ENCODE measurements around the gene AQP12A. TPM values are rescaled to one million over a fixed set of nuclear protein-coding genes. Genes with fewer than 3 reads are reported as not detected.

The AQP12A gene
- total and polyA plus RNA-seq, 10 of the 15 experiments (the other 5 are each of a cell fraction or from before 2014, with no cell fraction given), result not detected

DNA sequence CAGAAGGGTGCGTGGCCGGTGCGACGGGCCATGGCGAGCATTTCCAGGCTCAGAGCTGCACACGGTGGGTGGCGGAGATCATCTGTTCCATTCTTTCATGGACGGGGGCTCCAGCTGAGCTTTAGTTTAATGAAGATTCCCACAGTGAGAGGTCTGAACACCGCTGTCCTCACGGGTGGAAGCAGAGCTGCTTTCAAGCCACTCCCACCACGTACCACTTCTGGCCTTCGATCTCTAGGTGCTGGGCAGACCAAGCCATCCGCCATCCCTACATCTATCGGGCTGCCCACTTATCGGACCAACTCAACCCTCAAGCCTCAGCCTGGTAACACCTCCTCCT, 47.9 kb upstream of the AQP12A start:
- 71% methylated on average over 15 of the region's 15 CpGs for WGBS (ENCODE audit: insufficient coverage, insufficient replicate concordance, low lambda C conversion rate, missing lambda C conversion rate)
- Histone ChIP-seq H3K79me2 (ENCODE audit: control insufficient read depth, insufficient read depth, low read length) (no peaks in the 10 kb centered on the region), H3K27ac (ENCODE audit: control insufficient read depth, insufficient read depth) (no peak overlapping the region), H3K9ac (ENCODE audit: control insufficient read depth, insufficient read depth, low read length) (no peak overlapping the region), H4K20me1 (ENCODE audit: control insufficient read depth, insufficient read depth) (no peaks in the 10 kb centered on the region), H2AFZ (ENCODE audit: control insufficient read depth, low read depth, low read length) (no peak overlapping the region), H3K9me3 (replicated peaks; ENCODE audit: control insufficient read depth, insufficient read depth, low read length) (no peaks in the 10 kb centered on the region; the same call in 2 of the 3 replicates), H3K4me3 (no peak overlapping the region), H3K4me2 (ENCODE audit: control insufficient read depth, insufficient read depth) (no peak overlapping the region), H3K4me1 (ENCODE audit: control insufficient read depth, insufficient read depth, low read length) (no peaks in the 10 kb centered on the region), H3K36me3 (ENCODE audit: control insufficient read depth in 2 of 2, insufficient read depth in 2 of 2, low read length in 1 of 2) (no peaks in the 10 kb centered on the region), H3K27me3 (replicated peaks in 1 of 2; ENCODE audit: control insufficient read depth in 2 of 2, insufficient read depth in 2 of 2, low read length in 1 of 2) (no peaks in the 10 kb centered on the region; a peak in 1 of 4 replicates)
- no peak for FAIRE-seq
- POLR2A ChIA-PET, result no interaction called here
- no peak for TF ChIP-seq KLF5 (IDR thresholded peaks at IDR 0.05; ENCODE audit: partially characterized antibody)
- TF ChIP-seq ZBTB11 (CRISPR knock-in tag; IDR thresholded peaks at IDR 0.05), result no peak
- SMC1A ChIA-PET (ENCODE audit: uncharacterized antibody, unreplicated experiment), result no interaction called here
- RAD21 ChIA-PET (ENCODE audit: unreplicated experiment), result interaction anchor here (1.2 kb wide), 1 partner anchor 130 kb away, joined by 3 read pairs; no protein-coding TSS in a partner anchor
- CTCF ChIA-PET, result no interaction called here
- BruUV-seq (replicated peaks), result no TSS peak
- in situ Hi-C loops (cut with MboI) (no loop called here), intact Hi-C loops (cut with micrococcal nuclease; ENCODE audit: unreplicated experiment) (no loop called here)
- DNase-seq (ENCODE audit: low read depth, low spot score), result no peak
- ATAC-seq, result no peak

GRCh38 chr2:240644171-240644651, 47.5 kb upstream of the AQP12A start:
- FAIRE-seq, result no peak
- TF ChIP-seq KAT2A (conservative IDR thresholded peaks at IDR 0.05; ENCODE audit: control insufficient read depth, low read depth, low read length), result no peak
- no peak for TF ChIP-seq POU2F2 (IDR thresholded peaks at IDR 0.05; ENCODE audit: borderline replicate concordance, low read depth, low read length)
- TF ChIP-seq, protein P1, sequence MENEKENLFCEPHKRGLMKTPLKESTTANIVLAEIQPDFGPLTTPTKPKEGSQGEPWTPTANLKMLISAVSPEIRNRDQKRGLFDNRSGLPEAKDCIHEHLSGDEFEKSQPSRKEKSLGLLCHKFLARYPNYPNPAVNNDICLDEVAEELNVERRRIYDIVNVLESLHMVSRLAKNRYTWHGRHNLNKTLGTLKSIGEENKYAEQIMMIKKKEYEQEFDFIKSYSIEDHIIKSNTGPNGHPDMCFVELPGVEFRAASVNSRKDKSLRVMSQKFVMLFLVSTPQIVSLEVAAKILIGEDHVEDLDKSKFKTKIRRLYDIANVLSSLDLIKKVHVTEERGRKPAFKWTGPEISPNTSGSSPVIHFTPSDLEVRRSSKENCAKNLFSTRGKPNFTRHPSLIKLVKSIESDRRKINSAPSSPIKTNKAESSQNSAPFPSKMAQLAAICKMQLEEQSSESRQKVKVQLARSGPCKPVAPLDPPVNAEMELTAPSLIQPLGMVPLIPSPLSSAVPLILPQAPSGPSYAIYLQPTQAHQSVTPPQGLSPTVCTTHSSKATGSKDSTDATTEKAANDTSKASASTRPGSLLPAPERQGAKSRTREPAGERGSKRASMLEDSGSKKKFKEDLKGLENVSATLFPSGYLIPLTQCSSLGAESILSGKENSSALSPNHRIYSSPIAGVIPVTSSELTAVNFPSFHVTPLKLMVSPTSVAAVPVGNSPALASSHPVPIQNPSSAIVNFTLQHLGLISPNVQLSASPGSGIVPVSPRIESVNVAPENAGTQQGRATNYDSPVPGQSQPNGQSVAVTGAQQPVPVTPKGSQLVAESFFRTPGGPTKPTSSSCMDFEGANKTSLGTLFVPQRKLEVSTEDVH (IDR thresholded peaks at IDR 0.05; ENCODE audit: low read depth, partially characterized antibody), result no peak
- no peak for TF ChIP-seq EZH2 (IDR thresholded peaks at IDR 0.05; ENCODE audit: borderline replicate concordance, control insufficient read depth, low read depth, low read length)
- no peak for TF ChIP-seq FOS (IDR thresholded peaks at IDR 0.05; ENCODE audit: borderline replicate concordance, extremely low read depth, insufficient read length)
- no peak for TF ChIP-seq BCL11A (IDR thresholded peaks at IDR 0.05; ENCODE audit: low read depth, low read length)
- TF ChIP-seq POLR2A (IDR thresholded peaks at IDR 0.05; ENCODE audit: low read depth, low read length), result no peak
- TF ChIP-seq TARDBP (IDR thresholded peaks at IDR 0.05; ENCODE audit: borderline replicate concordance), result no peak
- no peak for TF ChIP-seq IRF5 (IDR thresholded peaks at IDR 0.05; ENCODE audit: borderline replicate concordance)

More at GRCh38 chr2:240644171-240644651, 47.5 kb upstream of the AQP12A start:
- Histone ChIP-seq H3K79me2 (ENCODE audit: control insufficient read depth, insufficient read depth, low read length) (no peaks in the 10 kb centered on the region), H3K27ac (ENCODE audit: control insufficient read depth, insufficient read depth) (no peak overlapping the region), H3K9ac (ENCODE audit: control insufficient read depth, insufficient read depth, low read length) (no peak overlapping the region), H3K4me1 (ENCODE audit: control insufficient read depth, insufficient read depth, low read length) (no peaks in the 10 kb centered on the region), H3K27me3 (replicated peaks in 1 of 2; ENCODE audit: control insufficient read depth in 2 of 2, insufficient read depth in 2 of 2, low read length in 1 of 2) (no peaks in the 10 kb centered on the region; a peak in 2 of 4 replicates), H3K4me3 (no peak overlapping the region), H4K20me1 (ENCODE audit: control insufficient read depth, insufficient read depth) (no peaks in the 10 kb centered on the region), H3K36me3 (ENCODE audit: control insufficient read depth in 2 of 2, insufficient read depth in 2 of 2, low read length in 1 of 2) (no peaks in the 10 kb centered on the region), H2AFZ (ENCODE audit: control insufficient read depth, low read depth, low read length) (no peak overlapping the region), H3K4me2 (ENCODE audit: control insufficient read depth, insufficient read depth) (no peak overlapping the region), H3K9me3 (replicated peaks; ENCODE audit: control insufficient read depth, insufficient read depth, low read length) (no peaks in the 10 kb centered on the region; the same call in 2 of the 3 replicates)
- in situ Hi-C loops (cut with MboI) (no loop called here), intact Hi-C loops (cut with micrococcal nuclease; ENCODE audit: unreplicated experiment) (no loop called here)
- no TSS peak for BruUV-seq (replicated peaks)
- DNase-seq (ENCODE audit: low read depth, low spot score), result no peak
- RAD21 ChIA-PET (ENCODE audit: unreplicated experiment), result interaction anchor here (1.2 kb wide), 1 partner anchor 130 kb away, joined by 3 read pairs; no protein-coding TSS in a partner anchor
- SMC1A ChIA-PET (ENCODE audit: uncharacterized antibody, unreplicated experiment), result no interaction called here
- ATAC-seq, result no peak
- POLR2A ChIA-PET, result no interaction called here
- CTCF ChIA-PET, result no interaction called here
- 35% methylated on average over 13 of the region's 14 CpGs for WGBS (ENCODE audit: insufficient coverage, insufficient replicate concordance, low lambda C conversion rate, missing lambda C conversion rate)
